ENCODE results near the gene ZNF469. TPM values are rescaled to one million over a fixed set of nuclear protein-coding genes. Genes with fewer than 3 reads are reported as not detected.

ZNF469 gene
- total RNA-seq, 4 donors from 2014 or later: 0.14 to 0.75 (median 0.54) TPM

DNA sequence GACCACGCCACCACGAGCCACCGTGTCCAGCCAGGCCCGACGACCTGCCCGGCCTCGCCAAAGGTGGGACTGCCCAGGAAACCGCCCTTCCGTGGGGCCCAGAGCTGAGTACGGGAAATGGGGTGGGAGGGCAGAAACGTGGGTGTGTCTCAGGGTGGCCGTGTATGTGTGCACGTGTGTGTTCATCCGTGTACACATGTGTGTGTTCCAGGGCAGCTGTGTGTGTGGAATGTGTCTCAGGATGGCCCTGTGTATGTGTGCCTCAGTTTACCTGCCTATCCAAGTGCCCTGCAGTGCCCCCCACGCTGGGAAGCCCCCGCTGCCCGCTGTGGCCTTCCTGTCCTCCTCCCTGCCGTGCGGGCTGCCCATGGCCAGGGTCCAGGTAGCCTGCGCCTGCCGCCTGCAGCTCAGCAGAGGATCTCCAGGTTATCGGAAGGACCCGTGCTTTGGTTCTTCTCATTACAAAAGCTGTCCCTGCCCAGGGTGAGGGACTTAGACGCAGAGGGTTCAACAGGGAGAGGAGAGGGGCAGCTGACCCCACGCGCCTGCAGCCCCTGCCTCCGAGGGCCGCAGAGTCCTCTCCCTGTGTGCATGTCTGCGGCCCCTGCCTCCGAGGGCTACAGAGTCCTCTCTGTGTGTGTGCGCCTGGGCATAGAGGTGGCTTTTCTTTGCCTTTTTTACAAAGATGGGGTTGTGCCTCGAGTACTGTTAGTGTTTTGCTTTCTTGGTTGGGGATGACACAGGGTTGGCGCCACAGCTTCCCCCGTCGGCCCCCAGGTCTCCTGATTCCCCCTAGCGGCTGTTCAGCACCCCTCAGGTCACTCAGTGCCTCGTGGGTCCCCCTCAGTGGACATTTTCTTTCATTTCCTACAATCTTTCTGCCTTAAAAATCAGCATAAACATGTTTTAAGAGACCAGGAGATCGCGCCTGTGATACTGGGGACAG is 23.6 kb downstream of the ZNF469 start:
- H3K4me3 ChIP-seq: no peak overlapping the region
- intact Hi-C loops (cut with DNase I; ENCODE audit: low total_unique reads): no loop called here
- H3K9me3 ChIP-seq: no peaks in the 10 kb centered on the region
- in situ Hi-C loops (cut with MboI; ENCODE audit: low pct_ligation_motif_present in 1 of 4, low pct_unique_long_range_greater_than_20kb in 1 of 4, low sequenced_read_pairs in 3 of 4): loop anchor here in 1 of 4 donors (25.0 kb wide), 1 partner anchor 119 kb away; no protein-coding TSS in a partner anchor
- H3K27ac ChIP-seq: no peak overlapping the region
- DNase-seq: no peak
- H3K36me3 ChIP-seq: no peaks in the 10 kb centered on the region
- no peaks in the 10 kb centered on the region for H3K4me1 ChIP-seq
- 68 to 70% methylated on average over 8 to 27 of the region's 39 CpGs for WGBS, 2 donors (ENCODE audit: low coverage in 1 of 2)
- H3K27me3 ChIP-seq: peaks cover 18% of the 10 kb centered on the region
- no peak for TF ChIP-seq EP300 (IDR thresholded peaks at IDR 0.05; ENCODE audit: low read depth)
- no peak for TF ChIP-seq POLR2AphosphoS5 (IDR thresholded peaks at IDR 0.05)
- TF ChIP-seq POLR2A (IDR thresholded peaks at IDR 0.05): no peak
- TF ChIP-seq, protein P1, sequence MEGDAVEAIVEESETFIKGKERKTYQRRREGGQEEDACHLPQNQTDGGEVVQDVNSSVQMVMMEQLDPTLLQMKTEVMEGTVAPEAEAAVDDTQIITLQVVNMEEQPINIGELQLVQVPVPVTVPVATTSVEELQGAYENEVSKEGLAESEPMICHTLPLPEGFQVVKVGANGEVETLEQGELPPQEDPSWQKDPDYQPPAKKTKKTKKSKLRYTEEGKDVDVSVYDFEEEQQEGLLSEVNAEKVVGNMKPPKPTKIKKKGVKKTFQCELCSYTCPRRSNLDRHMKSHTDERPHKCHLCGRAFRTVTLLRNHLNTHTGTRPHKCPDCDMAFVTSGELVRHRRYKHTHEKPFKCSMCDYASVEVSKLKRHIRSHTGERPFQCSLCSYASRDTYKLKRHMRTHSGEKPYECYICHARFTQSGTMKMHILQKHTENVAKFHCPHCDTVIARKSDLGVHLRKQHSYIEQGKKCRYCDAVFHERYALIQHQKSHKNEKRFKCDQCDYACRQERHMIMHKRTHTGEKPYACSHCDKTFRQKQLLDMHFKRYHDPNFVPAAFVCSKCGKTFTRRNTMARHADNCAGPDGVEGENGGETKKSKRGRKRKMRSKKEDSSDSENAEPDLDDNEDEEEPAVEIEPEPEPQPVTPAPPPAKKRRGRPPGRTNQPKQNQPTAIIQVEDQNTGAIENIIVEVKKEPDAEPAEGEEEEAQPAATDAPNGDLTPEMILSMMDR (IDR thresholded peaks at IDR 0.05): no peak

- in situ Hi-C loops (cut with MboI; ENCODE audit: low pct_ligation_motif_present in 1 of 4, low pct_unique_long_range_greater_than_20kb in 1 of 4, low sequenced_read_pairs in 3 of 4): loop anchor here in 1 of 4 donors (25.0 kb wide), 1 partner anchor 120 kb away; no protein-coding TSS in a partner anchor
- H3K4me3 ChIP-seq: no peak overlapping the region
- DNase-seq: no peak
- peaks cover 18% of the 10 kb centered on the region for H3K27me3 ChIP-seq
- no peak overlapping the region for H3K27ac ChIP-seq
- intact Hi-C loops (cut with DNase I; ENCODE audit: low total_unique reads): no loop called here
- H3K4me1 ChIP-seq: no peaks in the 10 kb centered on the region
- WGBS, 2 donors (ENCODE audit: low coverage in 1 of 2): 80 to 94% methylated on average over 1 to 13 of the region's 20 CpGs
- TF ChIP-seq POLR2A (IDR thresholded peaks at IDR 0.05) (no peak), EP300 (IDR thresholded peaks at IDR 0.05; ENCODE audit: low read depth) (no peak), POLR2AphosphoS5 (IDR thresholded peaks at IDR 0.05) (no peak)
- TF ChIP-seq, protein P1 (IDR thresholded peaks at IDR 0.05): no peak
- H3K36me3 ChIP-seq: no peaks in the 10 kb centered on the region
- H3K9me3 ChIP-seq: no peaks in the 10 kb centered on the region
These were observed 24.3 kb downstream of the ZNF469 start for GRCh38 chr16:88407042-88407420.

DNA sequence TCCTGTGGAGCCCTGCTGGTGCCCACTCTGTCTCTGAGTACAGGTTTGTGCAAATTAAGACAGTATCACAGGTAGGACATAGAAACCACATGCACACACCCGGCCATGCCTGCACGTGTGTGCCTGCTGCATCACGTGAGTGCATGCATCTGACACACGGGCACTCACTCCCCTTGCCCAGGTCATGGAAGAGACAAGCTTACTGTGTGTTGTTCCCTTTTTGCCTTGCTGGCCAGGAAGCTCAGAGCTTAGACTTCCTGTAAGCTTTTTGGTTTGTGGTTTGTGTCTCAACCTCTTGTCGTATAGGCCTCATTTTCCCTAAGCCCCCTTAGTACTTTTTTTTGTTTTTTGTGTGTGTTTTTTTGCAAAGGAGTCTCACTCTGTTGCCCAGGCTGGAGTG is 25.0 kb downstream of the ZNF469 start:
- Histone ChIP-seq H3K9me3 (no peaks in the 10 kb centered on the region), H3K4me3 (no peak overlapping the region), H3K4me1 (no peaks in the 10 kb centered on the region), H3K27ac (no peak overlapping the region), H3K27me3 (peaks cover 18% of the 10 kb centered on the region), H3K36me3 (no peaks in the 10 kb centered on the region)
- whole genome bisulfite sequencing, 2 donors (ENCODE audit: low coverage in 1 of 2): 82% methylated on average over 5 of the region's 5 CpGs; no CpG with 5 or more reads in 1 of the 2 donors
- intact Hi-C loops (cut with DNase I; ENCODE audit: low total_unique reads) (no loop called here), in situ Hi-C loops (cut with MboI; ENCODE audit: low pct_ligation_motif_present in 1 of 4, low pct_unique_long_range_greater_than_20kb in 1 of 4, low sequenced_read_pairs in 3 of 4) (loop anchor here in 1 of 4 donors (25.0 kb wide), 1 partner anchor 121 kb away; no protein-coding TSS in a partner anchor)
- TF ChIP-seq, protein P1 (IDR thresholded peaks at IDR 0.05): no peak
- no peak for TF ChIP-seq POLR2A (IDR thresholded peaks at IDR 0.05)
- DNase-seq: no peak

DNA sequence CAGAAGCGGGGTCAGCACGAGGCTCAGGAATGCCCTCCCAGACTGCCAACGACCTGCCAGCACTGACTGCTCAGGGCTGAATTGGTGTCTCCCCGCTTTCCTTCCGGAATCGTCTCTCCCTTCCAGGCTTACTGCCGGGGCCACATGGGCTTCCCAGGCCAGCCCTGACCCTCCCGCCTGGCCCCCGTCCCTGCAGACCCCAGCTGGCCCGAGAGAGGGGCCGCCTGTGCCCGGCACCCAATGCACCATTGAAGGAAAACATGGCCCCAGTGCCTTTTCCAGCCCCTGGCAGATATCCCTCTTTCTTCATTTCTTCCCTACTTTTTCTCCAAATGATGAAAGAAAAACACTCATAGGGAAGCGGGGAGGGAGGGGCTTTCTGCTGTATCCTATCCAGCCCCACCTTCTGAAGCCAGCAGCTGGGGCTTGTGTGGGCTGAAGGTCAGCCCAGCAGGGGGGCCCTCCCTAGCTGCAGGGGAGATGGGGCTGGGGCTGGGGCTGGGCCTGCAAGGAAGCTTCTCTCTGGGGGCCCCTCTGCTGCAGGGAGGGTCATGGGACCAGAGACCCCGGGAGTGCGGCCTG is 25.9 kb downstream of the ZNF469 start:
- Histone ChIP-seq H3K4me1 (no peaks in the 10 kb centered on the region), H3K9me3 (no peaks in the 10 kb centered on the region), H3K36me3 (no peaks in the 10 kb centered on the region), H3K27me3 (peaks cover 18% of the 10 kb centered on the region), H3K4me3 (no peak overlapping the region), H3K27ac (no peak overlapping the region)
- 88% methylated on average over 15 of the region's 15 CpGs; no CpG with 5 or more reads in 1 of the 2 donors for WGBS, 2 donors (ENCODE audit: low coverage in 1 of 2)
- intact Hi-C loops (cut with DNase I; ENCODE audit: low total_unique reads) (no loop called here), in situ Hi-C loops (cut with MboI; ENCODE audit: low pct_ligation_motif_present in 1 of 4, low pct_unique_long_range_greater_than_20kb in 1 of 4, low sequenced_read_pairs in 3 of 4) (loop anchor here in 1 of 4 donors (25.0 kb wide), 1 partner anchor 121 kb away; no protein-coding TSS in a partner anchor)
- no peak for DNase-seq
- TF ChIP-seq POLR2A (IDR thresholded peaks at IDR 0.05): no peak
- TF ChIP-seq, protein P1 (IDR thresholded peaks at IDR 0.05): no peak
- no peak for TF ChIP-seq EP300 (IDR thresholded peaks at IDR 0.05; ENCODE audit: low read depth)
- TF ChIP-seq POLR2AphosphoS5 (IDR thresholded peaks at IDR 0.05): no peak

Data from transverse colon (tissue), 4 donors.